GM19193 (cell line): ENCODE data around the gene PEAK1.

Source experiments
- POLR2A ChIP-seq: IDR thresholded peaks from 4 replicates; pipeline ENCODE4 v1.6.1; 2011; ENCODE audit not compliant: insufficient read depth, insufficient read length; ENCODE audit errors: extremely low read depth

The PEAK1 gene

DNA sequence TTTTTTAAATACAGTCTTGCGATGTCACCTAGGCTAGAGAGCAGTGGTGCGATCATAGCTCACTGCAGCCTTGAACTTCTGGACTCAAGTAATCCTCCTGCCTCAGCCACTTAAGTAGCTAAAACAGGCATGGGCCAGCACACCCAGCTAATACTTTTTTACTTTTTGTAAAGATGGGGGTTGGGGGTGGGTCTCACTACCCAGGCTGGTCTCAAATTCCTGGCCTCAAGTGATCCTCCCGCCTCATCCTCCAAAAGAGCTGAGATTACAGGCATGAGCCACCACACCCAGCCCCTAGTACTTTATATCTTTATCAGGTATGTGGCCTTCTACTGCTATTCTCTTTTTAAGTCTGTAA is 8.3 kb downstream of the PEAK1 start:
- no peak for TF ChIP-seq POLR2A

- TF ChIP-seq POLR2A, result no peak
These were observed 8.9 kb downstream of the PEAK1 start for GRCh38 chr15:77410701-77411618.

DNA sequence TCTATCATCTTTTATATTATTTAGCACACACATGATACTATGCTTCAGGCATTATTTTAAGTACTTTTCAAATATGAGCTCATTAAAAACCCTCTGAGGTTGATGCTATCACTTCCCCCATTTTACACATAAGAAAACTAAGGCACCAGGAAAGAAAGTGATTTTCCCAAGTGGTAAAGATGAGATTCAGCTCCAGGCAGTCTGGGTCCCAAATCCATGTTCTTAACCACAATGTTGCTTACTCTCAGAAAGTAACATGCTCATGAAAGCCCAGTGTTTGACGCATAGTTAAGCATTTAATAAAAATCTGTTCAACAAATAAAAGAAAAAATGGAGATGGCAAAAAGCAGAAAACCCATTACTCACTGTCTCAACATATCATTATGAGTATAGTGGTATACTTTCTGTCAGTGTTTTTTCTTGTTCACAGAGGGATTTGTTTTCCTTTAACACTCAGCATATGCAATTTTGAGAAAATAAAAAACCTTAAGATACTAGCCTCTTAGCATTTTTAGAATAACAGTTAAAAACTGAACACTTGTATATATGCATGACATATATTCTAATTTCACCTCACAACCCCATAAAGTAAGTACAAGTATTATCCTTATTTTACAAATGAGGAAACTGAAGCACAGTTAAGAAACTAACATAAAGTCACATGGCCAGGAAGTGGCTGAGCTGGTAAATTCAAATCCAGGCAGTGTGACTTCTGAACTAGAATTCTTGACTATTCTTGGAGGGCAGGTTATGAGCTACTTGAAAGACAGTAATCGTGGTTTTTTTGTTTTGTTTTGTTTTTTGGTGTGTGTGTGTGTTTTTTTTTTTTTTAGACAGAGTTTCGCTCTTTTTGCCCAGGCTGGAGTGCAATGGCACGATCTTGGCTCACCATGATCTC is 10.4 kb downstream of the PEAK1 start:
- no peak for TF ChIP-seq POLR2A

DNA sequence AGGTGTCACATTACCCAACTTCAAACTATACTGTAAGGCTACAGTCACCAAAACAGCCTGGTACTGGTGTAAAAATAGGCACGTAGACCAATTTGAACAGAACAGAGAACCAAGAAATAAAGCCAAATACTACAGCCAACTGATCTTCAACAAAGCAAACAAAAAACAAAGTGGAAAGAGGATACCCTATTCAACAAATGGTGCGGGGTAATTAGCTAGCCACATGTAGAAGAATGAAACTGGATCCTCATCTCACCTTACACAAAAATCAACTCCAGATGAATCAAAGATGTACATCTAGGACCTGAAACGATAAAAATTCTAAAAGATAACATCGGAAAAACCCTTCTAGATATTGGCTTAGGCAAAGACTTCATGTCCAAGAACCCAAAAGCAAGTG is 13.1 kb downstream of the PEAK1 start:
- TF ChIP-seq POLR2A, result no peak

- no peak for TF ChIP-seq POLR2A
These were observed 17.0 kb downstream of the PEAK1 start for GRCh38 chr15:77402740-77403379.

DNA sequence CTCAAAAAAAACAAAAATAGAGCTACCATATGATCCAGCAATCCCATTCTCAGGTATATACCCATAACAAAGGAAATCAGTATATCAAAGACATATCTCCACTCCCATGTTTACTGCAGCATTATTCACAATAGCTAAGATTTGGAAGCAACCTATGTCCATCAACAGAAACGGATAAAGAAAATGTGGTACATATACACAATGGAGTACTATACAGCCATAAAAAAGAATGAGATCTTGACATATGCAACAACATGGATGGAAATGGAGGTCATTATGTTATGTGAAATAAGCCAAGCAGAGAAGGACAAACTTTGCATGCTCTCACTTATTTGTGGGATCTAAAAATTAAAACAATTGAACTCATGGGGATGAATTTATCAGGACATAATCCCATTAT is 19.6 kb downstream of the PEAK1 start:
- TF ChIP-seq POLR2A, result no peak

- no peak for TF ChIP-seq POLR2A
These were observed 21.0 kb downstream of the PEAK1 start for GRCh38 chr15:77398927-77399326.

DNA sequence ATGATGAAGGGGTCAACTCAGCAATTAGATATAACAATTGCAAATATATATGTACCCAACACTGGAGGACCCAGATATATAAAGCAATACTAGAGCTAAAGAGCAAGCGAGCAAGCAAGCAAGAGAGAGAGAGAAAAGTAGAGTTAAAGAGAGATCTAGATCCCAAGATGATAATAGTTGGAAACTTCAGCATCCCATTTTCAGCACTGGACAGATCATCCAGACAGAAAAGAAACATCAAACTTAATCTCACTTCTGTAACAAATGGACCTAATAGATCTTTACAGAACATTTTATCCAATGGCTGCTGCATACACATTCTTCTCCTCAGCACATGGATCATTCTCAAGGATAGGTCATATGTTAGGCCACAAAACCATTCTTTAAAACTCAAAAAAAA is 23.2 kb downstream of the PEAK1 start:
- TF ChIP-seq POLR2A, result no peak

DNA sequence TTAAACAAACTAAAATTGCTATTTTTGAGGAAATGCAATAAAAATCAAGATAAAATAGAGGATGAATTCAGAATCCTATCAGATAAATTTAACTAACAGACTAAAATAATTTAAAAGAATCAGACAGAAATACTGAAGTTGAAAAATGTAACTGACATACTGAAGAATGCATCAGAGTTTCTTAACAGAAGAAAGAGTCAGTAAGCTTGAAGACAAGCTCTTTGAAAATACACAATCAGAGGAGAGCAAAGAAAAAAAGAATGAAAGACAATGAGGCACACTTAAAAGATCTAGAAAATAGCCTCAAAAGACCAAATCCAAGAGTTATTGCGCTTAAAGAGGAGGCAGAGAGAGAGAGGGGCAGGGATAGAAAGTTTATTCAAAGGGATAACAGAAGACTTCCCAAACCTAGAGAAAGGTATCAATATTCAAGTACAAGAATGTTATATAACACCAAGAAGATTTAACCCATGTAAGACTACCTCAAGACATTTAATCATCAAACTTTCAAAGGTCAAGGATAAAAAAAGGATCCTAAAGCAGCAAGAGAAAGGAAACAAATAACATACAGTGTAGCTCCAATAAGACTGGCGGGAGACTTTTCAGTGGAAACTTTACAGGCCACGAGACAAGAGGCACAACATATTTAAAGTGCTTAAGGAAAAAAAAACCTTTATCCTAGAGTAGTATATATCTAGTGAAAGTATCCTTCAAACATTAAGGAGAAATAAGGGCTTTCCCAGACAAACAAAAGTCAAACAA is 24.7 kb downstream of the PEAK1 start:
- TF ChIP-seq POLR2A, result no peak

GRCh38 chr15:77393471-77393840 is 26.4 kb downstream of the PEAK1 start:
- TF ChIP-seq POLR2A, result no peak

- TF ChIP-seq POLR2A, result no peak
These were observed 27.0 kb downstream of the PEAK1 start for GRCh38 chr15:77392762-77393470.

- TF ChIP-seq POLR2A, result no peak
These were observed 28.4 kb downstream of the PEAK1 start for GRCh38 chr15:77391372-77391951.

- TF ChIP-seq POLR2A, result no peak
These were observed 32.4 kb downstream of the PEAK1 start for GRCh38 chr15:77387365-77388105.

DNA sequence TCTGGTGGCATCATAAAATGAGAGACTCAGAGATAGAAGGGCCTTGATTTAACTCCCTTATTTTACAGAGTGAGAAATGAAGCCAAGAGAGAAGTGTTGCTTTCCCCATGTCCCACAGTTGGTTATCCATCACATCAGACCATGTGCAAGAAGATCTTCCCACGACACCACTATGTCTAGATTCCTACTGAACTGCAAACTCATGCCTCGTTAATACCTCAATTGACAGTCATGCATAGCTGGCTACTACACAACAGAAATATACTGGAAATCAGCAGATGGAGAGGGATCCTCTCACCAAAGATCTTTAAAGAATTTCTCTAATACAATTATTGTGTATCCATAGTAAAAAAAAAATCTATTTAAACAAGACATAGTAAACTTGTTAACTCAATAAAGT is 33.3 kb downstream of the PEAK1 start:
- TF ChIP-seq POLR2A, result no peak
